Activated CD4-positive, alpha-beta T cell treated with anti-CD3 and anti-CD28 coated beads, Interleukin-2, amount 10 ng/mL, durations not matched to agents 24 days and 14 days (primary cell): ENCODE results near the gene CACNA2D4. TPM values are rescaled to one million over a fixed set of nuclear protein-coding genes. Genes with fewer than 3 reads are reported as not detected.

Source experiments
- DNase-seq: peaks from one replicate; pipeline ENCODE4 v3.0.0; 2022
- H3K27ac Mint-ChIP-seq: one replicate; pipeline ENCODE4 v1.8.0; 2022; ENCODE audit warnings: mild to moderate bottlenecking, mixed read lengths
- H3K27me3 Mint-ChIP-seq: one replicate; pipeline ENCODE4 v1.8.0; 2022; ENCODE audit warnings: mixed read lengths
- H3K36me3 Mint-ChIP-seq: one replicate; pipeline ENCODE4 v1.8.0; 2022; ENCODE audit warnings: low read depth, mild to moderate bottlenecking, mixed read lengths
- H3K4me1 Mint-ChIP-seq: one replicate; pipeline ENCODE4 v1.8.0; 2021; ENCODE audit warnings: mixed read lengths
- H3K4me3 Mint-ChIP-seq: one replicate; pipeline ENCODE4 v1.8.0; 2022; ENCODE audit warnings: mild to moderate bottlenecking, moderate library complexity, mixed read lengths
- H3K9me3 Mint-ChIP-seq: one replicate; pipeline ENCODE4 v1.8.0; 2021; ENCODE audit warnings: mixed read lengths
- intact Hi-C: fragments of 100-400 bp; cut with micrococcal nuclease; formaldehyde crosslinking; loops from one replicate; pipeline ENCODE4 v1.15.1; 2023
- total RNA-seq: library from RNA; stranded (reverse); gene quantifications from 2 replicates; pipeline ENCODE4 v1.2.3, GENCODE V29; 2022

The CACNA2D4 gene
- total RNA-seq, 1 donor from 2014 or later, result 6.8 TPM

DNA sequence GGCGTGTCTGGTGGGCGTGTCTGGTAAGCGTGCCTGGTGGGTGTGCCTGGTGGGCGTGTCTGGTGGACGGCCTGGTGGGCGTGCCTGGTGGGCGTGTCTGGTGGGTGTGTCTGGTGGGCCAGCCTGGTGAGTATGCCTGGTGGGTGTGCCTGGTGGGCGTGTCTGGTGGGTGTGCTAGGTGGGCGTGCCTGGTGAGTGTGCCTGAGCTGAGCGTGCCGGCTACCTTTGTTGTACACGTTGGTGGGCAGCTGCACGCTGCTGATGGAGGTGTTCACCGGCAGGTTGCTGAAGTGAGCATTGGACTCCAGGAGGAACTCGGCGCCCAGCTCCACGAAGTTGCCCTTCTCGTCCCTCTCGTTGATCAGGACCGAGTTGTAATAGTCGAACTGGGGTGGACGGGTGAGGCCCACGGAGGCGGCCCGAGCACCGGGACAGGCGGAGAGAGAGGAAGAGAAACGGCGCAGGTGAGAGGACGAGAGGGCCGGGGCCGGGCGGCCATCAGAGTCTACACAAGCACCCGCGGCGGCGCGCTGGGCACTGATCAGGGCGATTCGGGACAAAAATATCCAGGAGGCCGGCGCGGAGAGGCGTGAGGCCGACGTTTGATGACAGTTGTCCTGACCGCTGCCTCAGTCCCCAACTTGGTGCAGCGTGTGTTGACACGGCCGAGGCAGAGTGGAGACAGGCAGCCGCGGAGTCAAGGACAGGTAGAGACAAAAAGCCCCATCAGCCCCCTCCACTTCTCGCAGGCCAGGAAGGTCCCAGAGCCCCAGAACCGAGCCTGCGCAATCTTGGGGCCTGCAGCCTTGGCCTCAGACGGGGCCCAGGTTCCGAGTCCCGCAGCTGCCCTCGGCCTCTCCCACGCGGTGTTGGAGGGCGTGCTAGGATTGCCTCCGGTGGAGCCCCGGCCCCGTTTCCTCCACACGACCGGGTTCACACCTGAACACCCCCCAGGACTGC is 10.5 kb downstream of the CACNA2D4 start:
- peak; percentile 70 for DNase-seq
- peaks cover 28% of the 10 kb centered on the region for H3K9me3 Mint-ChIP-seq
- peaks cover 5% of the 10 kb centered on the region for H3K4me1 Mint-ChIP-seq
- H3K4me3 Mint-ChIP-seq, result peak overlapping the region; percentile 26
- intact Hi-C loops, result no loop called here
- H3K27me3 Mint-ChIP-seq, result peaks cover 23% of the 10 kb centered on the region
- H3K36me3 Mint-ChIP-seq, result no peaks in the 10 kb centered on the region
- H3K27ac Mint-ChIP-seq, result no peak overlapping the region

DNA sequence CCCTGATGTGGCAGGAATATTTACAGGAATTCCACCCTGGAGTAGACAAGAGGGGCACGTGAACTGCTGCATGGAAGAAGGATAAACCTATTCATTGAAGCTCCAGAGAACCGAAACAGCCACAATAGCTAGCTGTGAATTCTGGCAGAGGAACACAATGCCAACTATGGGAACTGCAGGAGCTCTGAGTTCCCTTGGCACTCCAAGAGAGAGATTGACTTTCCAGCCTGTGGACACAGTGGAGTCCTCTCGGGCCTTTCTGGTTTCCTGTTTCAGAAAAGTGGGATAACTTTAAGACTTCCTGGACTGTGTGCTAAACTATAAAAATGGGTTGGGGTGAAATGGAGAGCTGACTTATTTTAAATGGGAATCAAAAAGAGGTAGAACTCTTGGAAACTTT is 11.9 kb downstream of the CACNA2D4 start:
- Mint-ChIP-seq H3K9me3 (peaks cover 33% of the 10 kb centered on the region), H3K4me3 (no peak overlapping the region), H3K27ac (no peak overlapping the region), H3K36me3 (no peaks in the 10 kb centered on the region), H3K4me1 (peaks cover 5% of the 10 kb centered on the region), H3K27me3 (peaks cover 31% of the 10 kb centered on the region)
- peak; percentile 47 for DNase-seq
- intact Hi-C loops, result no loop called here

DNA sequence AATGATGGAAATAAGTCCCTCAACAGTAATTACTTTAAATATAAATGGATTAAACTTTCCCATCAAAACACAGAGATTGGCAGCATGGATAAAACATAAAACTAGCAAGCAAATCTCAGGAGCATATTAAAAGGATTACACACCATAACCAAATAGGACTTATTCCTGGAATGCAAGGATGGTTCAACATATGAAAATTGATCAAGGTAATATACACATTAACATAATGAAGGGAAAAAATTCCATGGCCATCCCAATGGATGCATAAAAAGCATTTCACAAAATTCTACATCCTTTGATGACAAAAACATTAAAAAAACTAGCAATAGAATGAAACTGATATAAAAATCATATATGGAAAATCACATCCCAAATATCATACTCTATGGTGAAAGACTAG is 13.6 kb downstream of the CACNA2D4 start:
- peaks cover 33% of the 10 kb centered on the region for H3K9me3 Mint-ChIP-seq
- no peak overlapping the region for H3K27ac Mint-ChIP-seq
- H3K27me3 Mint-ChIP-seq, result peaks cover 39% of the 10 kb centered on the region
- no peak for DNase-seq
- peaks cover 5% of the 10 kb centered on the region for H3K4me1 Mint-ChIP-seq
- no peak overlapping the region for H3K4me3 Mint-ChIP-seq
- H3K36me3 Mint-ChIP-seq, result no peaks in the 10 kb centered on the region
- intact Hi-C loops, result no loop called here

DNA sequence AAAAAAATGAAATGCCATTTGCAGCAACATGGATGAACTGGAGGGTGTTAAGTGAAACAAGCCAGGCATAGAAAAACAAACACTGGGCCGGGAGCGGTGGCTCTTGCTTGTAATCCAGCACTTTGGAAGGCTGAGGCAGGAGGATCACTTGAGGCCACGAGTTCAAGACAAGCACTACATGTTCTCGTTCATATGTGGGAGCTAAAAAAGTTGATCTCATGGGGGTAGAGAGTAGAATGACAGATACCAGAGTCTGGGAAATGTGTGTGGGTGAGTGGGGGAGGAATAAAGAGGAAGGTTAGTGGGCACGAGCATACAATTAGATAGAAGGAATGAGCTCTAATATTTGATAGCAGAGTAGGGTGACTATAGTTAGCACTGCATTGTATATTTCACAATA is 21.5 kb downstream of the CACNA2D4 start:
- intact Hi-C loops, result no loop called here
- no peaks in the 10 kb centered on the region for H3K36me3 Mint-ChIP-seq
- H3K27me3 Mint-ChIP-seq, result peaks cover 57% of the 10 kb centered on the region

DNA sequence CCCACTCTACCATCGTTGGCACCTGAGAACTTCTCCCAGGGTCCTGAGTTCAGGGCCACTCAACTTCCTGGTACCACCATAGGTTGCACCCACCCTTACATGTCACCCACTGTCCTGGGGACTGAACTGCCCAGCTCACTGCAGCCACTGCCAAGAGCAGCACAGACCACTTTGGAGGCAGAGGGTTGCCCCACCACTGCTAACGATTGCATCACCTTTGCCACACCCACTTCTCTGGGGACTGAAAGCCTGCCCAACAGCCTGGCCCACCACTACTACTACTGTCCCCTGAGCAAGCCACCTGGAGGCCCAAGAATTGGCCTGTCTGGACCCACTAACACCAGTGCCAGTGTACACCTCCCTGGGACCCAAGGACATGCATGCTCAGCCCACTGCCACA is 27.6 kb downstream of the CACNA2D4 start:
- H3K4me3 Mint-ChIP-seq, result no peak overlapping the region
- H3K4me1 Mint-ChIP-seq, result no peaks in the 10 kb centered on the region
- DNase-seq, result no peak
- peaks cover 16% of the 10 kb centered on the region for H3K9me3 Mint-ChIP-seq
- intact Hi-C loops, result no loop called here
- no peak overlapping the region for H3K27ac Mint-ChIP-seq
- peaks cover 24% of the 10 kb centered on the region for H3K27me3 Mint-ChIP-seq
- no peaks in the 10 kb centered on the region for H3K36me3 Mint-ChIP-seq

More for the DNA sequence above, 21.5 kb downstream of the CACNA2D4 start:
- H3K4me1 Mint-ChIP-seq, result no peaks in the 10 kb centered on the region
- no peak for DNase-seq
- H3K9me3 Mint-ChIP-seq, result peaks cover 12% of the 10 kb centered on the region
- H3K4me3 Mint-ChIP-seq, result no peak overlapping the region
- H3K27ac Mint-ChIP-seq, result no peak overlapping the region

DNA sequence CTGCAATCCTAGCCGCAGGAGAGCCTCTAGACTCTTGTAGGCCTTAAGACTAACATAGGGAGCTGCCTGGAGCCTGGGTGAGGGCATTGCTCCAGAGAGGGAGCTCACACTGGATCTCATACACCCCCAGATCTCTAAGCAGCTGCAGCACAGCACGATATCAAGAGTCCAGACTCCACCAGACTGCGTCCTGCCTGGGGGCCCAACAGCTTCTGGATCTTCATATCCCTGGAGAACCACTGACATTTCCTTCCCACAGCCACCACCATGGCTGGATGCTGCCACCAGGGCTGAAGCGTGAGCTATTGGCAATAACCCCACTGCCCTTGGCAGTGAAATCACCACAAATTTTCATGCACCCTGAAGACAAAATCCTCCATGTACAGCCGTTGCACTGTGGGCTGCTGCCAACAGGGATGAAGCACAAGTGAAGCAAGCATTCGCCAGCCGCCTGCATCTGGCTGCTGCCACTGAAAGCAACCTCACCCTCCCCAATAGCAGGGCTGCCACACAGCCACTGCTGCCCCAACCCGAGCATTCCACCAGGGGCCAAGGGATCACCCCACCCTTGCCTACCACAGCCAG is 28.2 kb downstream of the CACNA2D4 start:
- Mint-ChIP-seq H3K9me3 (peaks cover 16% of the 10 kb centered on the region), H3K4me1 (no peaks in the 10 kb centered on the region), H3K27ac (no peak overlapping the region), H3K27me3 (peaks cover 23% of the 10 kb centered on the region), H3K36me3 (no peaks in the 10 kb centered on the region), H3K4me3 (no peak overlapping the region)
- peak; percentile 26 for DNase-seq
- intact Hi-C loops, result no loop called here

DNA sequence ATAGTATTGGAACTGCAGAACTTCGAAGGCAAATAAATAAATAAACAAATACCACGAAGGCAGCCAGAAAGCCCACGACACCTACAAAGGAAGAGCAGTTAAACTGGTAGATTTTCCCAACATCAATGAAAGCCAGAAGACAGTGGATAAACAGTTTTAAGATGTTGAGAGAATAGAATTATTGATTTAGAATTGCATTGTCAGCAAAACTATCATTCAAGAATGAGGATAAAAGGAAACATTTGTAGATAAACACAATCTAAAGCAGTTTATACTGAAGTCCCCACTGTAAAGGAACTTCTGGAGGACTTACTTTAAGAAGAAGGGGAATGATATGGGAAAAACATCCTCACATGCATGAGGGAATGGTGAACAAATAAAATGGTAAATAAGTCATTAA is 29.5 kb downstream of the CACNA2D4 start:
- Mint-ChIP-seq H3K4me3 (no peak overlapping the region), H3K36me3 (no peaks in the 10 kb centered on the region), H3K4me1 (no peaks in the 10 kb centered on the region), H3K27me3 (peaks cover 13% of the 10 kb centered on the region), H3K9me3 (peaks cover 16% of the 10 kb centered on the region), H3K27ac (no peak overlapping the region)
- intact Hi-C loops, result no loop called here
- no peak for DNase-seq

DNA sequence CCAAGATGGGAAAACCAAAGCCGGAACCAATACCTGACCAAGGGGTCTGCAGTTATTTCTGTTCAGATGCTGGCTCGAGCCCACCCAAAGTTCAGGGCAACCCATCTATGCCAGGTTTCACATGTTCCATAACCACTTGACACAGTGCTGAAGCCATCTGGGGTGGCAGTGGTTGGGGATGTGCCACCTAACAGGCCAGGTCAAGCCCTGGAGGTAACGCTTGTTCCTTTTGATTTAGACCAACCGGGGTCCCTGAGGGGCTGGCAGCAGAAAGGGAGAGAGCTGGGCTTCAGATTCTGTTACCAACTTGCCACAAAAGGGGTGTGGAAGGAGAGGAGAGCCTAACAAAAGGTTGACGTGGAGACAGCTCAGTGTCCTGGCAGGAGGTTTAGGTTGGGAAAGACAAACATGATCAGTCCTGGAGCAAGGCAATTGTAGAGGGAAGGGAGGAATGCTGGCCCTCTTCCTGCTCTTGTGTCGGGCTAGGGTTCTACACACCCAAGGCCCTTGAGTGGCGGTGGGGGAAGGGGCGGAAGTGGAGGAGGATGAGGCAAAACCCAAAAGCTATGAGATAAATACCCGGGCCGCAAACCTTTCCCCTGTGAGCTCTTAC is 31.9 kb downstream of the CACNA2D4 start:
- intact Hi-C loops, result no loop called here
- Mint-ChIP-seq H3K4me3 (no peak overlapping the region), H3K9me3 (peaks cover 4% of the 10 kb centered on the region), H3K4me1 (no peaks in the 10 kb centered on the region), H3K27ac (no peak overlapping the region), H3K36me3 (no peaks in the 10 kb centered on the region), H3K27me3 (peaks cover 3% of the 10 kb centered on the region)
- peak; percentile 42 for DNase-seq

DNA sequence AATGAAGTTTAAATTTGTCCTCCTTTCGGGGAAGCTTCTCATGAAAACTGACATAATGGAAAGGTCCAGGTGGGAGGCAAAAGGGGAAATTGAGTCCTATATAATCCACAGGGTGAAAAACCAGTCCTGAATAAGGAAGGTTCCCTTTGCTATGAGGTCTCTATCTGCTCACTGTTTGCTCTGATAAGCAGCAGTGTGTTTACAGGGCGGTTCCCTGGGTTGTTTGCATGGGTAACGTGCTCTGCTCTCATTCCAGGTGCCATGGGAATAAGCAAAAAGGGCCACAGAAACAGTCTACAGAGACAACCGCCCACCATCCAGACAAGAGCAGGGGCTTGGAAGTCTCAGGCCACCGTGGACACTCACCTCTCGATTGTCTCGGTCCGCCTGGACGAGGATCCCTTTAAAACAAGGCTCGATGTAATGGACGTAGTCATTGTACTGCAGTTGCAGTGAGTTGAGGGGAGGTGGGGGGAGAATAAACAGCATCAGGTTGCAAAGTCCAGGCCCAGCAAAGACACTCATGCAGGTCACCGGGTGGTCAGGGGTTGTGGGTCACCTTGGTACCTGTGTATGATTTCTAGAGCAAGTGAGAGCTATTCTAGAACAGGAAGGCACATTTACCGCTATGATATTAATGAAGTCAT is 32.7 kb downstream of the CACNA2D4 start:
- Mint-ChIP-seq H3K4me3 (no peak overlapping the region), H3K27me3 (peaks cover 3% of the 10 kb centered on the region), H3K36me3 (no peaks in the 10 kb centered on the region), H3K9me3 (no peaks in the 10 kb centered on the region), H3K27ac (no peak overlapping the region), H3K4me1 (no peaks in the 10 kb centered on the region)
- peak; percentile 25 for DNase-seq
- intact Hi-C loops, result no loop called here

DNA sequence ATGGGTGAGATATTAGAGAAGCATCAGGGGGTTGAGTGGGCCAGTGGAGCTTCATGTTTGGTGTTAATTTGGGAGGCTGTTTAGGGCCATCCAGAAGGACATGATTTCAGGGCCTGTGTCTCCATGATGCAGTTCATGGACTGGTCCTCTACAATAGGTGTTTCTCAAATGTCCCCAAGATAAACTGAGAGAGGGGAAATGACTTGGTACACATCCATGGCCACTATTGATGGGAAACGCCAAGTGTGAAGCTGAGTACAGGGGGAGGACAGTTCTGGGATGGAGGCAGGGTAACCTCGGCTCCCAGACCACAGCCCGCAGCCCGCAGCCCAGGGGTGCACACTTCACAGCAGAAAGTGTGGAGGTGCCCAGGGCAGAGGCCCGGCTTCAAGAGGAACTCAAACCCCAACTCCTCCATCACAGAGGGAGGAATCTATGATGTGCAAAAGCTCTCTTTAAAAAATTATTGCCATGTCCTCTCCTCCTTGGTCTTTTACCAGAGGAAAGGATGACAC is 33.3 kb downstream of the CACNA2D4 start:
- DNase-seq, result peak; percentile 25
- no peaks in the 10 kb centered on the region for H3K9me3 Mint-ChIP-seq
- no peaks in the 10 kb centered on the region for H3K36me3 Mint-ChIP-seq
- peaks cover 3% of the 10 kb centered on the region for H3K27me3 Mint-ChIP-seq
- no peaks in the 10 kb centered on the region for H3K4me1 Mint-ChIP-seq
- no peak overlapping the region for H3K4me3 Mint-ChIP-seq
- intact Hi-C loops, result no loop called here
- H3K27ac Mint-ChIP-seq, result no peak overlapping the region

DNA sequence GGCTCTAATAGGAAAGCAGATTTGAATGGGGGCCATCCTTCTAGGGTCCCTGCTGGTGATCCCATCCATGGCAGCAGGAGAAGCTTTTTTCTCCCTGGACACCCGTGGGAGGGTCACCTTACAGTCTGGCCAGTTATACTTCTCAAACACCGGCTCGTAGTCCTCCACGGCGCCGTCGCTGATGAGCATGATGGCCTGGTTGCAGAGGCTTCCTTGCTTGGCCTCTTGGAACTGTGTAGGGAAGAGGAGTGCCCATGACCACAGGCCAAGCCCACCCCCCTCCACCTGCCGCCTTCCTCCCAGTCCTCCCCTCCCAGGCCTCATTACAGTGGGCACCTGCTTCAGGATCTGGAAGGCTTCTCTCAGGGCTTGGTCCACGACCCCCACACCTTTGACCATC is 33.8 kb downstream of the CACNA2D4 start:
- intact Hi-C loops, result no loop called here
- Mint-ChIP-seq H3K4me1 (no peaks in the 10 kb centered on the region), H3K9me3 (no peaks in the 10 kb centered on the region), H3K4me3 (no peak overlapping the region), H3K36me3 (no peaks in the 10 kb centered on the region), H3K27ac (no peak overlapping the region), H3K27me3 (peaks cover 3% of the 10 kb centered on the region)
- peak; percentile 48 for DNase-seq

DNA sequence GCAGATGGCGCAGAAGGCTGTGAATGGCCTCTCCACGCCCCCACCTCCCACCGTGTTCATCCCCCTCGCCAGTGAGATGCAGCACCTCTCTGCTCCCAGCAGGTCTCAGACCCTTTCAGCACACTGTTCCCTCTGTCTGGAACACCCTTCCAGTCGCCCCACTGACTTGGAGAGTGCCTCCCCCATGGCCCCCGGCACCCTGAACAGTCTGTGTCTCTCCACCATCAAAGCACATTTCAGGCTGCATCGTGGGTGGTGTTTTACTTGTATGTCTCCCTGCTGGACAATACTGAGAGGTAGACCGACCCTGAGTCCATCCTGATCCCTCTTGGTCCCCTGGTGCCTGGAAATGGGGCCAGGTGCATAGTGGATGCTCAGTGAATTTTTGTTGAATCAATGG is 34.9 kb downstream of the CACNA2D4 start:
- no peaks in the 10 kb centered on the region for H3K4me1 Mint-ChIP-seq
- peaks cover 3% of the 10 kb centered on the region for H3K27me3 Mint-ChIP-seq
- intact Hi-C loops, result no loop called here
- peak; percentile 40 for DNase-seq
- no peaks in the 10 kb centered on the region for H3K36me3 Mint-ChIP-seq
- no peaks in the 10 kb centered on the region for H3K9me3 Mint-ChIP-seq
- H3K27ac Mint-ChIP-seq, result no peak overlapping the region
- no peak overlapping the region for H3K4me3 Mint-ChIP-seq

DNA sequence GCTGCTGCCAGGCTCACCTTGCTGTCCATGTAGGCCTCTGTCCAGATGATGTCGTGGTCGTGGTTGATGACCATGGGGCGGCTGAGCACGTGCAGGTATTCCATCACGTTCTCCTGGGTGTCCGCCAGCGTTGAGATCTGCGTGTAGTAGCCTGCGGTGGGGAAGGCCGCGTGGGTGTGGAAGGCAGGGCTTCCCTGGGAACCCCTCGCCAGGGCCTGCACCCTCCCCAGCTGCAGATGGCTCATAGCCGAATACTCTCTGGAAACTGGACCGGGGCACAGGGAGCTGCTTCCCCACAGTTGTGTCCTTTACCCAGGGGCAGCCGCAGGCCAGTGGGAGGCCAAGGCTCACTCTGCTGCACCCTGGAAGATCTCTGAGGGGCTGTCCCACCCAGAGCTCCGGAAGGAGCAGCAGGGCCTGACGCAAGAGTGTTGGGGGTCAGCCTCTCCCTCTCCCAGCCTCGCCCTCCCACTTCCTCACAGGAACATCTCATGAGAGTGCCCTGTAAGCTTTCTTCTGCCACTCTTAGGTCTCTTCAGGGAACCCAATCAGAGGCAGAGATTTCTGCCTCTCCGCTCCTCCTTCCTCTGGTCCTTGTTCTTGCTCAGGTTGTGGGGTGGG is 35.5 kb downstream of the CACNA2D4 start:
- Mint-ChIP-seq H3K9me3 (no peaks in the 10 kb centered on the region), H3K4me3 (no peak overlapping the region), H3K27ac (no peak overlapping the region), H3K4me1 (no peaks in the 10 kb centered on the region), H3K27me3 (peaks cover 3% of the 10 kb centered on the region), H3K36me3 (no peaks in the 10 kb centered on the region)
- DNase-seq, result peak; percentile 37
- intact Hi-C loops, result no loop called here
